LNCAP (cell line): Measurements from ENCODE around the gene CCL19.

Experiments used
- TF ChIP-seq, protein P1 (sequence below): fragments of 450-650 bp; IDR thresholded peaks from 2 replicates; pipeline ENCODE4 v1.5.1; 2017; ENCODE audit warnings: mild to moderate bottlenecking

CCL19 gene

DNA sequence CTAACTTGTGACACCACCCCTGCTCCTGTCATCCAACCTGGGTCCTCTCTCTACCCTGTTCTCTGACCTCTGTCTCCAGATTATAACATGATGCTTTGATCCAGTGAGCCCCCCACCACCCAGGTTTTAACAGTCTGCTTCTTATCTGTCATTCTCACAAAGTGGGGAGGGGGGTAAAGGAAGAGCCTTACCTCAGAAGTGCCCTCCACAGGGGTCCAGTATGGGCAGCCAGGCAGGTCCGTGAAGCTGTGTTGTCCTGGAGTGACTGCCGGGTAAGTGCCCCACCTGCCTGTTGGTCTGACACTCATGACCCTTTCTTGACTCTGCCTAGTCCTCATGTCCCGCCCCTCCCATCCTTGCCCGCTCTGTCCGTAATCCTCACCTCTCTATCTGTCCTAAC, 35.7 kb downstream of the CCL19 start:
- TF ChIP-seq, protein P1, sequence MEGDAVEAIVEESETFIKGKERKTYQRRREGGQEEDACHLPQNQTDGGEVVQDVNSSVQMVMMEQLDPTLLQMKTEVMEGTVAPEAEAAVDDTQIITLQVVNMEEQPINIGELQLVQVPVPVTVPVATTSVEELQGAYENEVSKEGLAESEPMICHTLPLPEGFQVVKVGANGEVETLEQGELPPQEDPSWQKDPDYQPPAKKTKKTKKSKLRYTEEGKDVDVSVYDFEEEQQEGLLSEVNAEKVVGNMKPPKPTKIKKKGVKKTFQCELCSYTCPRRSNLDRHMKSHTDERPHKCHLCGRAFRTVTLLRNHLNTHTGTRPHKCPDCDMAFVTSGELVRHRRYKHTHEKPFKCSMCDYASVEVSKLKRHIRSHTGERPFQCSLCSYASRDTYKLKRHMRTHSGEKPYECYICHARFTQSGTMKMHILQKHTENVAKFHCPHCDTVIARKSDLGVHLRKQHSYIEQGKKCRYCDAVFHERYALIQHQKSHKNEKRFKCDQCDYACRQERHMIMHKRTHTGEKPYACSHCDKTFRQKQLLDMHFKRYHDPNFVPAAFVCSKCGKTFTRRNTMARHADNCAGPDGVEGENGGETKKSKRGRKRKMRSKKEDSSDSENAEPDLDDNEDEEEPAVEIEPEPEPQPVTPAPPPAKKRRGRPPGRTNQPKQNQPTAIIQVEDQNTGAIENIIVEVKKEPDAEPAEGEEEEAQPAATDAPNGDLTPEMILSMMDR: no peak

- TF ChIP-seq, protein P1: no peak
These were observed 36.6 kb downstream of the CCL19 start for GRCh38 chr9:34654323-34655051.

GRCh38 chr9:34653151-34654072, 37.7 kb downstream of the CCL19 start:
- TF ChIP-seq, protein P1: no peak

GRCh38 chr9:34652602-34653000, 38.5 kb downstream of the CCL19 start:
- TF ChIP-seq, protein P1: no peak

DNA sequence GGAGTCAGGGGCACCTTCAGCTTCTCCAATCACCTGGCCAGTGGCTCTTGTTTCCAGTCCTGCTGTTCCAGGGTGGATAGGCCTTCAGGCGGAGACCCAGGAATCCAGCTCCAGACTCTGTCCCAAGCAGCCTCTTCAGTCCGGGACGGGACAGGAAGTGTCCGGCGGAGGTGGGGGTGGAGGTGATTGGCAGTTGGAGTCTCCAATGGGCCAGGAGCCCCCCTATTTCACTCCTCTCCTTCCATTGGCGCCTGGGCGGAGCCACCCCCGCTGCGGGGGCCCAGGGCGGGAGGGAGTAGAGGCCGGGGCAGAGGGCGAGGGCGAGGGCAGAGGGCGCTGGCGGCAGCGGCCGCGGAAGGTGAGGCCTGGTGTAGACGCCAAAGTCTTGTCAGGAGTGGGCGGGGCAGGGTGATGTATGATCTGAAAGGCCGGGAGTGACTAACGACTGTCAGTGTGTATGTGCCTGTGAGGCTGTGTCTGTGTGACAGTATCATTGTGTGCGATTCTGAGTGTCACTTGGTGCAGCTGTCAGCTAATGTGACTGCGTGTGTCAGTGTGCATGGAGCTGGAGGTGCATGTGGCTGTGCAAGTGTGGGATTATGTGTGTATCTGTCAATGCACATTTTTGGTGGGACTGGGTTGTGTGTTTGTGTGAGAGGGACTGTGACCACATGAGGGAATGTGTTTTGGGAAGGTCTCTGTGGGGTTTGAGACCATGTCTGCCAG, 39.0 kb downstream of the CCL19 start, which contains the start of gene IL11RA:
TSS of gene IL11RA (plus strand) at position 310 of the 726 bp plus-strand sequence. CDS start 3,033 bp downstream, outside the sequence.
- TF ChIP-seq, protein P1: peak; percentile 12; the same call in 1 of the 2 replicates

GRCh38 chr9:34651321-34651720, 39.8 kb downstream of the CCL19 start:
- TF ChIP-seq, protein P1: no peak

- TF ChIP-seq, protein P1: no peak
These were observed 40.3 kb downstream of the CCL19 start for GRCh38 chr9:34650816-34651215.
